Naive thymus-derived CD8-positive, alpha-beta T cell (primary cell): ENCODE measurements around the gene DDX27. TPM values are rescaled to one million over a fixed set of nuclear protein-coding genes. Genes with fewer than 3 reads are reported as not detected.

Source experiments
- ATAC-seq, 2 donors: fragments of 150-1000 bp; cut with Tn5 transposase in 1 of 2; sonication (Bioruptor Pico), chemical (Tn5 transposase) in 1 of 2; 1 replicate in 1 of 2; 2 replicates in 1 of 2; pipeline ENCODE4 v1.10.0; 2021; ENCODE audit warnings: mild to moderate bottlenecking in 2 of 2, moderate library complexity in 2 of 2
- POLR2A ChIA-PET: fragments of 350-600 bp; sonication (Branson Sonifier 250); formaldehyde crosslinking; loops from one replicate; lab custom pipeline; 2021; ENCODE audit warnings: antibody characterized with exemption; lab: Charles Lee
- DNase-seq, 10 donors: peaks; one replicate each; pipeline versions ENCODE4 v3.0.0 to v3.0.0-alpha.2; 2020 to 2022
- H3K27ac Mint-ChIP-seq, 10 donors: one replicate each; pipeline ENCODE4 v1.8.0; 2020 to 2022; ENCODE audit warnings: mild to moderate bottlenecking in 10 of 10, mixed read lengths in 10 of 10, moderate library complexity in 4 of 10, inconsistent platforms in 1 of 10
- H3K27me3 Mint-ChIP-seq, 5 donors: one replicate each; pipeline ENCODE4 v1.8.0; 2021 to 2022; ENCODE audit warnings: mixed read lengths in 5 of 5
- H3K36me3 Mint-ChIP-seq, 3 donors: one replicate each; pipeline ENCODE4 v1.8.0; 2020 to 2022; ENCODE audit warnings: mixed read lengths in 3 of 3, mild to moderate bottlenecking in 2 of 3, inconsistent platforms in 1 of 3
- H3K4me1 Mint-ChIP-seq, 4 donors: one replicate each; pipeline ENCODE4 v1.8.0; 2021 to 2022; ENCODE audit warnings: mixed read lengths in 4 of 4
- H3K4me3 Mint-ChIP-seq, 10 donors: one replicate each; pipeline ENCODE4 v1.8.0; 2020 to 2022; ENCODE audit warnings: mild to moderate bottlenecking in 10 of 10, mixed read lengths in 10 of 10, moderate library complexity in 6 of 10, inconsistent platforms in 1 of 10
- H3K9me3 Mint-ChIP-seq, 9 donors: one replicate each; pipeline ENCODE4 v1.8.0; 2020 to 2022; ENCODE audit warnings: mixed read lengths in 9 of 9, mild to moderate bottlenecking in 3 of 9, inconsistent platforms in 1 of 9, moderate library complexity in 1 of 9
- polyA plus RNA-seq, 3 donors: library from polyadenylated mRNA; unstranded; fragments of 300-500 nt; fragmentation: Illumina TruSeq; gene quantifications; one replicate each; pipeline ENCODE4 v1.2.3, GENCODE V29; 2021
- total RNA-seq, 8 experiments: library from RNA in 2 of 8; stranded (reverse) in 2 of 8; gene quantifications; one replicate each; pipeline ENCODE4 v1.2.3 and lab custom pipeline; 2021 to 2026

The DDX27 gene
- total and polyA plus RNA-seq, 5 experiments from 2014 or later = 28.4 to 65.2 (median 57.7) TPM

DNA sequence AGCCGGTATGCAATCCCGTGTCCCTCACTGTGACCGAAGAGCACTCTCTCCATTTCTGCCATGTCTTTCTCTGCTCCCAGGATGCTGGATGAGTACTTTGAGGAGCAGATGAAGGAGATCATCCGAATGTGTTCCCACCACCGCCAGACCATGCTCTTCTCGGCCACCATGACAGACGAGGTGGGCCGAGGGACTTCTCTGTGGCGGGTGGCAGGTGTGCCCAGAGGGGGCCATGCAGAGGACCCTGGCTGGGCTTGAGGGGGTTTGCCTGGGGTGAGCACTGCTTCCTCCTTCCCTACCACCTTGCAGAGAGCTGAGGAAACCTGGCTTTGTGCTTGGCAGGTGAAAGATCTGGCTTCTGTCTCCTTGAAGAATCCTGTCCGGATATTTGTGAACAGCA is 14.0 kb downstream of the DDX27 start:
- no peak overlapping the region for H3K4me3 Mint-ChIP-seq
- H3K4me1 Mint-ChIP-seq = peaks cover 5 to 14% (median 9%) of the 10 kb centered on the region in 4 donors
- POLR2A ChIA-PET = interaction anchor here (1.1 kb wide), 1 partner anchor 43 kb away, joined by 3 read pairs; no protein-coding TSS in a partner anchor
- ATAC-seq = no peak
- no peak overlapping the region for H3K27ac Mint-ChIP-seq
- peaks cover 4 to 91% (median 37%) of the 10 kb centered on the region in 3 donors for H3K36me3 Mint-ChIP-seq
- no peaks in the 10 kb centered on the region for H3K27me3 Mint-ChIP-seq
- no peaks in the 10 kb centered on the region for H3K9me3 Mint-ChIP-seq
- no peak for DNase-seq

DNA sequence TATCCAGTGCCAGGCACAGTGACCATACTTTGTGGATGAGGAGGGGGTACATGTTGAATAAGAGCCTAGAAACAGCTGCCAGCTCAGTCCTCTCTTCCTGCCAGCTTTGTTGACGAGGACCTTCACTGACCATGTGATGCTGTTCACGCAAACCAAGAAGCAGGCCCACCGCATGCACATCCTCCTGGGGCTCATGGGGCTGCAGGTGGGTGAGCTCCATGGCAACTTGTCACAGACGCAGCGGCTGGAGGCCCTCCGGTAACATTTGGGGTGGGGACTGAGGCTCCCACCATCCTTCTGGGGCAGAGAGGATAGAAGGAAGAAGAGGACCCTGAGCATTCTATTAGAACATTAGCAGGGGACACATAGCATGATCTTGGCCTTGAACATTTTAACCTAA is 15.6 kb downstream of the DDX27 start:
- ATAC-seq = no peak
- Mint-ChIP-seq H3K4me3 (no peak overlapping the region), H3K4me1 (peaks cover 3 to 14% (median 9%) of the 10 kb centered on the region in 4 donors), H3K27ac (peak overlapping the region in 6 of 10 donors; percentile 40 to 83 (median 68)), H3K9me3 (no peaks in the 10 kb centered on the region), H3K36me3 (peaks cover 4 to 91% (median 35%) of the 10 kb centered on the region in 3 donors), H3K27me3 (no peaks in the 10 kb centered on the region)
- DNase-seq = no peak
- POLR2A ChIA-PET = no interaction called here

GRCh38 chr20:49236301-49236700 is 17.1 kb downstream of the DDX27 start:
- no peak overlapping the region for H3K4me3 Mint-ChIP-seq
- H3K9me3 Mint-ChIP-seq = no peaks in the 10 kb centered on the region
- no peak for ATAC-seq
- H3K27me3 Mint-ChIP-seq = no peaks in the 10 kb centered on the region
- POLR2A ChIA-PET = interaction anchor here (0.5 to 1.9 kb wide), 2 partner anchors 11 to 87 kb away, joined by 7 to 8 read pairs; no protein-coding TSS in a partner anchor
- peaks cover 4 to 91% (median 31%) of the 10 kb centered on the region in 3 donors for H3K36me3 Mint-ChIP-seq
- no peak for DNase-seq
- H3K4me1 Mint-ChIP-seq = peaks cover under 1 to 8% (median 4%) of the 10 kb centered on the region in 4 donors
- H3K27ac Mint-ChIP-seq = peak overlapping the region in 4 of 10 donors; percentile 18 to 46 (median 36)

DNA sequence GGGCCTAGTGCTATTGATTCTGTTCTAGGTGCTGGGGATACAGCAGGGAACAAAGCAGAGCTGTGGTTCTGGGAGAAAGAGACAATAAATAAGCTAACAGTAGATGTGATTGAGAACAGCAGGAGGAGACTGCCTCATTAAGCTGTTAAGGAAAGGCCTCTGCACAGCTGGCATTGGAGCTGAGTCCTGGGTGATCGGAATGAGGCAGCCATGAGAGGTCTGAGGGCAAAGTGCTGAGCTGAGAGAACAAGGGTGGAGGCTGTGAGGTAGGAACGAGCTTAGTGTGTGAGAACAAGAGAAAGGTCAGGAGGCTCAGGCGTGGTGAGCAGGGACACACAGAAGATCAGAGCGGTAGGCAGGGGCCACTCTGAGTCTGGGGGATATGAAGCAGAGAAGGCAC is 18.3 kb downstream of the DDX27 start:
- H3K4me1 Mint-ChIP-seq = peaks cover 0 to 8% (median 4%) of the 10 kb centered on the region in 4 donors
- H3K27ac Mint-ChIP-seq = peak overlapping the region in 4 of 10 donors; percentile 62 to 78 (median 70)
- POLR2A ChIA-PET = interaction anchor here (0.5 to 1.9 kb wide), 2 partner anchors 9 to 1732 kb away, joined by 4 to 8 read pairs; no protein-coding TSS in a partner anchor
- DNase-seq (no peak), ATAC-seq (no peak)
- H3K36me3 Mint-ChIP-seq = peaks cover 4 to 95% (median 31%) of the 10 kb centered on the region in 3 donors
- H3K4me3 Mint-ChIP-seq = no peak overlapping the region
- no peaks in the 10 kb centered on the region for H3K9me3 Mint-ChIP-seq
- H3K27me3 Mint-ChIP-seq = no peaks in the 10 kb centered on the region

- Mint-ChIP-seq H3K27me3 (no peaks in the 10 kb centered on the region), H3K27ac (peak overlapping the region; percentile 6 to 87 (median 58)), H3K4me3 (no peak overlapping the region), H3K4me1 (peaks cover 0 to 6% (median 5%) of the 10 kb centered on the region in 4 donors), H3K9me3 (no peaks in the 10 kb centered on the region), H3K36me3 (peaks cover 5 to 92% (median 9%) of the 10 kb centered on the region in 3 donors)
- peak; percentile 66 to 75 for ATAC-seq
- DNase-seq = peak in 4 of 10 donors; percentile 7 to 32 (median 27)
- POLR2A ChIA-PET = interaction anchor here (0.6 to 2.9 kb wide), 4 partner anchors 9 to 149 kb away, joined by 3 to 14 read pairs (median 6); partner anchors contain the start of gene ZNFX1
Observed at GRCh38 chr20:49245921-49246740, 26.9 kb downstream of the DDX27 start.

GRCh38 chr20:49247169-49247723 is 28.0 kb downstream of the DDX27 start:
- POLR2A ChIA-PET = interaction anchor here (0.6 to 2.9 kb wide), 3 partner anchors 10 to 74 kb away, joined by 3 to 8 read pairs (median 4); no protein-coding TSS in a partner anchor
- no peaks in the 10 kb centered on the region for H3K27me3 Mint-ChIP-seq

GRCh38 chr20:49247792-49248191 is 28.6 kb downstream of the DDX27 start:
- POLR2A ChIA-PET = interaction anchor here (1.2 to 2.9 kb wide), 2 partner anchors 10 to 32 kb away, joined by 4 to 8 read pairs; no protein-coding TSS in a partner anchor
- DNase-seq (no peak), ATAC-seq (no peak)
- Mint-ChIP-seq H3K4me1 (peaks cover 0 to 6% (median 5%) of the 10 kb centered on the region in 4 donors), H3K9me3 (no peaks in the 10 kb centered on the region), H3K36me3 (peaks cover 5 to 93% (median 13%) of the 10 kb centered on the region in 3 donors), H3K27me3 (no peaks in the 10 kb centered on the region), H3K27ac (peak overlapping the region in 9 of 10 donors; percentile 1 to 78 (median 51)), H3K4me3 (no peak overlapping the region)

More at GRCh38 chr20:49247169-49247723, 28.0 kb downstream of the DDX27 start:
- peaks cover 0 to 6% (median 5%) of the 10 kb centered on the region in 4 donors for H3K4me1 Mint-ChIP-seq
- ATAC-seq = no peak
- peak overlapping the region in 9 of 10 donors; percentile 1 to 83 (median 51) for H3K27ac Mint-ChIP-seq
- H3K4me3 Mint-ChIP-seq = no peak overlapping the region
- H3K36me3 Mint-ChIP-seq = peaks cover 5 to 92% (median 9%) of the 10 kb centered on the region in 3 donors
- no peaks in the 10 kb centered on the region for H3K9me3 Mint-ChIP-seq
- no peak for DNase-seq

GRCh38 chr20:49248301-49248700 is 29.1 kb downstream of the DDX27 start:
- POLR2A ChIA-PET = interaction anchor here (1.2 to 2.9 kb wide), 2 partner anchors 11 to 31 kb away, joined by 4 to 8 read pairs; no protein-coding TSS in a partner anchor
- no peak overlapping the region for H3K4me3 Mint-ChIP-seq
- peaks cover 5 to 93% (median 15%) of the 10 kb centered on the region in 3 donors for H3K36me3 Mint-ChIP-seq
- no peaks in the 10 kb centered on the region for H3K9me3 Mint-ChIP-seq
- no peak for ATAC-seq
- H3K4me1 Mint-ChIP-seq = peaks cover 0 to 6% (median 5%) of the 10 kb centered on the region in 4 donors
- no peaks in the 10 kb centered on the region for H3K27me3 Mint-ChIP-seq
- DNase-seq = no peak
- H3K27ac Mint-ChIP-seq = peak overlapping the region in 7 of 10 donors; percentile 16 to 72 (median 51)

DNA sequence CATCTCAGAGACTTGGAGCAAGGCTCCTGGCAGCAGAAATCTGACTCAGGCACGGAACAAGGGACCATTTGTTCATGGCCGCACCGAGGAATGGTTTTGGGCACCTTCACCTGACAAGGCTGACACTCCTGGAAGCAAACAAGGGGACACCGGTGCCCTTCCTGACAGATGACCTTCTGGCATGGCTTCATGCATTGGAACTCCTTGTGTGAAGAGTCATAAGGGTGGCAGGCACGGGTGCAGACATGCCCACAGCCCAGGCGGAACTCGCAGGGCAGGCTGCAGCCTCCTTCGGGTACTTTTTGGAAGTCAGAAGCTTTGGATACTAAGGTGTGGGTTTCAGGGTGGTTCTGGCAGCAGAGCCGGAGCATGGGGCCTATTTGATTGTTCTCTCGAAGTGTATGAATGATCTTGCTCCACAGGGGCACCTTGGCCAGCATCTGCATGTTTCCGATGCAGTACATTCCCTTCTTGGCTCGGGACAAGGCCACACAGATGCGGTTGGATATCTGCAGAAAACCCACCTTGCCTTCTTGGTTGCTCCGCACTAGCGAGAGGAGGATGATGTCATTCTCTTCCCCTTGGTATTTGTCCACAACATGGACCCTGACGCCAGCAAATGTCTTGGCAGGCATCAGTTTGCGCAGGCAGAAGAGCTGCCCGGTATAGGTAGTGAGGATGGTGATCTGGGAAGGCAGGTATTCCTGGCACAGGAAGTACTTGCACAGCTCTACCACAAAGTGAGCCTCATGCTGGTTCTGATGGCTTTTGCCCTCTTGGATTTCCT is 29.9 kb downstream of the DDX27 start:
- no peak for DNase-seq
- H3K9me3 Mint-ChIP-seq = no peaks in the 10 kb centered on the region
- H3K4me1 Mint-ChIP-seq = peaks cover 0 to 6% (median 3%) of the 10 kb centered on the region in 4 donors
- no peak for ATAC-seq
- H3K36me3 Mint-ChIP-seq = peaks cover under 1 to 93% (median 11%) of the 10 kb centered on the region in 3 donors
- H3K4me3 Mint-ChIP-seq = no peak overlapping the region
- H3K27ac Mint-ChIP-seq = peak overlapping the region in 6 of 10 donors; percentile 13 to 83 (median 54)
- POLR2A ChIA-PET = no interaction called here
- H3K27me3 Mint-ChIP-seq = no peaks in the 10 kb centered on the region

GRCh38 chr20:49252556-49253350 is 33.5 kb downstream of the DDX27 start:
- Mint-ChIP-seq H3K4me3 (no peak overlapping the region), H3K27ac (peak overlapping the region in 4 of 10 donors; percentile 53 to 79 (median 64)), H3K36me3 (peaks cover 4 to 97% (median 35%) of the 10 kb centered on the region in 3 donors), H3K27me3 (no peaks in the 10 kb centered on the region), H3K4me1 (no peaks in the 10 kb centered on the region), H3K9me3 (no peaks in the 10 kb centered on the region)
- ATAC-seq (no peak), DNase-seq (no peak)
- POLR2A ChIA-PET = interaction anchor here (0.6 to 1.1 kb wide), 3 partner anchors 24 to 51 kb away, joined by 3 read pairs; partner anchors contain the start of gene ZNFX1

DNA sequence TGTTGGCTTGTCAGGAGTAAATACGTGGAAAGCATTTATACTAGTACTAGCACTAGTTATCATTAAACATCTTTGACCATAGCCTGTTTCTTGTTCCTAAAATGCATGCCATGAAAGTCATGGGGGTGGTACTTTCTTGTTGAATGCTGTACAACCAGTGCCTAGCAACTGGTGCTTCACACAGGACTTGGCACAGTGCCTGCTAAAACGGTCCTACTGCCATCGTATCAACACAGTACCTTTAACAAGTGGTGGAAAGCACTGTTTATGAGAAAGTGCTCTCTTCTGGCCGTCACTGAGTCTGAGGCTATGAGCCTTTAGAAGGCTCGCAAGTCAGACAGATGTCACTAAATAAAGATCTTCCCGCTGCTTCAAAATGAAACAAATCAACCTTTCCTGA is 37.0 kb downstream of the DDX27 start:
- Mint-ChIP-seq H3K4me3 (no peak overlapping the region), H3K9me3 (no peaks in the 10 kb centered on the region), H3K27me3 (no peaks in the 10 kb centered on the region), H3K4me1 (peaks cover 0 to 3% (median 0%) of the 10 kb centered on the region in 4 donors), H3K36me3 (peaks cover 4 to 98% (median 47%) of the 10 kb centered on the region in 3 donors), H3K27ac (peak overlapping the region in 2 of 10 donors; percentile 43 to 79)
- POLR2A ChIA-PET = no interaction called here
- ATAC-seq = no peak
- no peak for DNase-seq
